Frontal cortex (tissue), 4 donors: ENCODE measurements around the gene ZNF740. TPM values are rescaled to one million over a fixed set of nuclear protein-coding genes. Genes with fewer than 3 reads are reported as not detected.
"Not testable (repeated sequence)": the region's sequence is repeated elsewhere in the genome, so short reads cannot be mapped to it uniquely, and the experiment has no call there.

ENCODE experiments used
- DNase-seq, 2 donors: peaks; one replicate each; pipeline ENCODE4 v3.0.0; 2012; ENCODE audit warnings: low spot score in 2 of 2
- FAIRE-seq: peaks from 2 replicates; lab custom pipeline; 2012; peaks lifted over from hg19 to GRCh38; lab: Jason Lieb, UNC
- total RNA-seq: library from RNA; depleted of rRNA; stranded (reverse); fragments of >200 nt; gene quantifications from one replicate; pipeline ENCODE4 v1.2.3, GENCODE V29; 2014
- donor health status: control.
- donor health status: control.
- donor health status: control.

Gene ZNF740
- total RNA-seq, 1 donor from 2014 or later, result 17.1 TPM

GRCh38 chr12:53171725-53172329, 8.7 kb upstream of the ZNF740 start:
- FAIRE-seq (no peak), DNase-seq (peak in 1 of 2 donors; percentile 35)

GRCh38 chr12:53172352-53172751, 8.2 kb upstream of the ZNF740 start:
- DNase-seq, result no peak
- FAIRE-seq, result no peak

- no peak for DNase-seq
- FAIRE-seq, result no peak
Observed at GRCh38 chr12:53173085-53173715, 7.3 kb upstream of the ZNF740 start.

- FAIRE-seq (no peak), DNase-seq (no peak)
Observed at GRCh38 chr12:53174881-53175491, 5.5 kb upstream of the ZNF740 start.

GRCh38 chr12:53176750-53177149, 3.8 kb upstream of the ZNF740 start:
- FAIRE-seq (no peak), DNase-seq (no peak)

- FAIRE-seq, DNase-seq: not testable (repeated sequence)
Observed at GRCh38 chr12:53177447-53177846, 3.1 kb upstream of the ZNF740 start.

GRCh38 chr12:53178803-53179202, 1.7 kb upstream of the ZNF740 start:
- FAIRE-seq, DNase-seq: not testable (repeated sequence)

- no peak for DNase-seq
- FAIRE-seq, result no peak
Observed at GRCh38 chr12:53179687-53180219, 769 bp upstream of the ZNF740 start.

GRCh38 chr12:53180931-53181645, 566 bp downstream of the ZNF740 start:
- DNase-seq, result peak; percentile 88 to 89
- no peak for FAIRE-seq

GRCh38 chr12:53181935-53182334, 1.4 kb downstream of the ZNF740 start:
- no peak for FAIRE-seq
- no peak for DNase-seq

- FAIRE-seq (no peak), DNase-seq (no peak)
Observed at GRCh38 chr12:53182903-53183302, 2.4 kb downstream of the ZNF740 start.

GRCh38 chr12:53184828-53185227, 4.3 kb downstream of the ZNF740 start:
- DNase-seq (no peak), FAIRE-seq (no peak)

- DNase-seq, result no peak
- FAIRE-seq, result no peak
Observed at GRCh38 chr12:53185582-53186153, 5.1 kb downstream of the ZNF740 start.

GRCh38 chr12:53186745-53187144, 6.2 kb downstream of the ZNF740 start:
- no peak for DNase-seq
- no peak for FAIRE-seq

- no peak for FAIRE-seq
Observed at GRCh38 chr12:53187145-53187899, 6.8 kb downstream of the ZNF740 start.

GRCh38 chr12:53190108-53190729, 9.7 kb downstream of the ZNF740 start:
- no peak for FAIRE-seq
- peak in 1 of 2 donors; percentile 67 for DNase-seq

More at GRCh38 chr12:53187145-53187899, 6.8 kb downstream of the ZNF740 start:
- DNase-seq, result no peak

- FAIRE-seq (no peak), DNase-seq (no peak)
Observed at GRCh38 chr12:53191096-53191884, 10.8 kb downstream of the ZNF740 start.

- DNase-seq, result no peak
- no peak for FAIRE-seq
Observed at GRCh38 chr12:53191885-53192530, 11.5 kb downstream of the ZNF740 start.
